ENCODE data around the gene TRPV4. TPM values are rescaled to one million over a fixed set of nuclear protein-coding genes. Genes with fewer than 3 reads are reported as not detected.

Gene TRPV4
- total and polyA plus RNA-seq, 10 of the 15 experiments (the other 5 are each of a cell fraction or from before 2014, with no cell fraction given) = not detected

DNA sequence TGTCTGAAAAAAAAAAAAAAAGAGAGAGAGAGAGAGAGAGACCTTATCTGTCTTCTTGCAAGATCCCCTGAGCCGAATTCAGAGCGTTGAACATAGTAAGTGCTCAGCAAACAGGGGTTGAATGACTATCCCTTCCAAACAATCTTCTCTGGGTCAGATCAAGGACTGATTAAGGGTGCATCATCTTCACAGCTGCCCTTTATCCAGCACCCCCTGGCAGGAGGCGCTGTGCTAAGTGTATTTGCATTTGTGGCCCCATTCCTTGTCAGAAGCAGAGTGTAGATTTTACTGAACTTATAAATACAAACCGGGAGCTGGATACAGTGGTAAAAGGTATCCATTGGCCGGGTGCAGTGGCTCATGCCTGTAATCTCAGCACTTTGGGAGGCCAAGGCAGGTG lies 8.8 kb upstream of the TRPV4 start (continued):
- TF ChIP-seq, protein P1, sequence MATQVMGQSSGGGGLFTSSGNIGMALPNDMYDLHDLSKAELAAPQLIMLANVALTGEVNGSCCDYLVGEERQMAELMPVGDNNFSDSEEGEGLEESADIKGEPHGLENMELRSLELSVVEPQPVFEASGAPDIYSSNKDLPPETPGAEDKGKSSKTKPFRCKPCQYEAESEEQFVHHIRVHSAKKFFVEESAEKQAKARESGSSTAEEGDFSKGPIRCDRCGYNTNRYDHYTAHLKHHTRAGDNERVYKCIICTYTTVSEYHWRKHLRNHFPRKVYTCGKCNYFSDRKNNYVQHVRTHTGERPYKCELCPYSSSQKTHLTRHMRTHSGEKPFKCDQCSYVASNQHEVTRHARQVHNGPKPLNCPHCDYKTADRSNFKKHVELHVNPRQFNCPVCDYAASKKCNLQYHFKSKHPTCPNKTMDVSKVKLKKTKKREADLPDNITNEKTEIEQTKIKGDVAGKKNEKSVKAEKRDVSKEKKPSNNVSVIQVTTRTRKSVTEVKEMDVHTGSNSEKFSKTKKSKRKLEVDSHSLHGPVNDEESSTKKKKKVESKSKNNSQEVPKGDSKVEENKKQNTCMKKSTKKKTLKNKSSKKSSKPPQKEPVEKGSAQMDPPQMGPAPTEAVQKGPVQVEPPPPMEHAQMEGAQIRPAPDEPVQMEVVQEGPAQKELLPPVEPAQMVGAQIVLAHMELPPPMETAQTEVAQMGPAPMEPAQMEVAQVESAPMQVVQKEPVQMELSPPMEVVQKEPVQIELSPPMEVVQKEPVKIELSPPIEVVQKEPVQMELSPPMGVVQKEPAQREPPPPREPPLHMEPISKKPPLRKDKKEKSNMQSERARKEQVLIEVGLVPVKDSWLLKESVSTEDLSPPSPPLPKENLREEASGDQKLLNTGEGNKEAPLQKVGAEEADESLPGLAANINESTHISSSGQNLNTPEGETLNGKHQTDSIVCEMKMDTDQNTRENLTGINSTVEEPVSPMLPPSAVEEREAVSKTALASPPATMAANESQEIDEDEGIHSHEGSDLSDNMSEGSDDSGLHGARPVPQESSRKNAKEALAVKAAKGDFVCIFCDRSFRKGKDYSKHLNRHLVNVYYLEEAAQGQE (IDR thresholded peaks at IDR 0.05; ENCODE audit: low read depth, low read length) = no peak
- no peak for TF ChIP-seq RFX5 (IDR thresholded peaks at IDR 0.05; ENCODE audit: low read depth, low read length)
- TF ChIP-seq RELA (IDR thresholded peaks at IDR 0.05; ENCODE audit: borderline replicate concordance, partially characterized antibody) = no peak
- TF ChIP-seq WRNIP1 (IDR thresholded peaks at IDR 0.05; ENCODE audit: borderline replicate concordance, low read depth, low read length) = no peak
- no peak for TF ChIP-seq SIN3A (IDR thresholded peaks at IDR 0.05; ENCODE audit: low read depth, low read length)

DNA sequence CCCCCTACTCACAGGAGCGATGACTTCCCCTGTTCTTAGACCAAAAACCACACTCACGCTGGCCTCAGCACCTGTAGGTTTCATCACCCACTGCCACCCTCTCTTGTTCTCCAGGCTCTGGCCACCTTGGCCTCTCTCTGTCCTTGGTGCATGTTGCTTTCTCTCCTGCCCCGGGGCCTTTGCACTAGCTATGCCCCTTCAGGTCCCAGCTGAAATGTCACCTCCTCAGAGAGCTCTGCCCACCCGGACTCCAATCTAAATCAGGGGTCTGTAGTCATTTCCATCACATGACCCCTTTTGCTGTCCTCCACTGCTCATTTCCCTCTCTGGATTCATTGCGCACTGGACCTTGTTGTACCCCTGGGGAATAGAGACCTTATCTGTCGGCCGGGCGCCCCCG lies 8.2 kb upstream of the TRPV4 start:
- 35% methylated on average over 9 of the region's 9 CpGs for WGBS (ENCODE audit: insufficient coverage, insufficient replicate concordance, low lambda C conversion rate, missing lambda C conversion rate)
- no TSS peak for BruUV-seq (replicated peaks)

More for the DNA sequence above, 8.2 kb upstream of the TRPV4 start:
- H3K4me3 ChIP-seq = no peak overlapping the region
- FAIRE-seq (no peak), ATAC-seq (no peak), DNase-seq (ENCODE audit: low read depth, low spot score) (no peak)
- TF ChIP-seq PAX5 (IDR thresholded peaks at IDR 0.05; ENCODE audit: borderline replicate concordance, low read depth, low read length) (no peak), SREBF1 (IDR thresholded peaks at IDR 0.05; ENCODE audit: low read length) (no peak), BRCA1 (IDR thresholded peaks at IDR 0.05; ENCODE audit: low read depth, low read length) (no peak), FOXM1 (IDR thresholded peaks at IDR 0.05; ENCODE audit: low read depth, low read length) (no peak), CBFB (IDR thresholded peaks at IDR 0.05; ENCODE audit: low read depth) (no peak), TARDBP (IDR thresholded peaks at IDR 0.05; ENCODE audit: borderline replicate concordance) (no peak)
- no peak overlapping the region for H3K27ac ChIP-seq (ENCODE audit: control insufficient read depth, insufficient read depth)
- SMC1A ChIA-PET (ENCODE audit: uncharacterized antibody, unreplicated experiment) = interaction anchor here (0.6 to 5.4 kb wide), 2 partner anchors 36 to 211 kb away, joined by 3 to 40 read pairs; no protein-coding TSS in a partner anchor
- RAD21 ChIA-PET (ENCODE audit: unreplicated experiment) = no interaction called here
- no peaks in the 10 kb centered on the region; a peak in 1 of 4 replicates for H3K27me3 ChIP-seq (replicated peaks in 1 of 2; ENCODE audit: control insufficient read depth in 2 of 2, insufficient read depth in 2 of 2, low read length in 1 of 2)
- no peak overlapping the region for H3K9ac ChIP-seq (ENCODE audit: control insufficient read depth, insufficient read depth, low read length)
- peaks cover 8% of the 10 kb centered on the region for H3K4me1 ChIP-seq (ENCODE audit: control insufficient read depth, insufficient read depth, low read length)
- intact Hi-C loops (cut with micrococcal nuclease; ENCODE audit: unreplicated experiment) = no loop called here
- CTCF ChIA-PET = interaction anchor here (0.6 to 7.7 kb wide), 2 partner anchors 20 to 36 kb away, joined by 3 to 139 read pairs; no protein-coding TSS in a partner anchor
- no peaks in the 10 kb centered on the region for H3K9me3 ChIP-seq (replicated peaks; ENCODE audit: control insufficient read depth, insufficient read depth, low read length)
- H3K36me3 ChIP-seq (ENCODE audit: control insufficient read depth in 2 of 2, insufficient read depth in 2 of 2, low read length in 1 of 2) = no peaks in the 10 kb centered on the region
- in situ Hi-C loops (cut with MboI) = no loop called here
- POLR2A ChIA-PET = no interaction called here
- no peak overlapping the region for H2AFZ ChIP-seq (ENCODE audit: control insufficient read depth, low read depth, low read length)
- no peaks in the 10 kb centered on the region for H3K79me2 ChIP-seq (ENCODE audit: control insufficient read depth, insufficient read depth, low read length)
- no peaks in the 10 kb centered on the region for H4K20me1 ChIP-seq (ENCODE audit: control insufficient read depth, insufficient read depth)
- H3K4me2 ChIP-seq (ENCODE audit: control insufficient read depth, insufficient read depth) = no peak overlapping the region

Data from GM12878 (cell line).